Psoas muscle (tissue), 8 donors: ENCODE results near the gene VPS37C. TPM values are rescaled to one million over a fixed set of nuclear protein-coding genes. Genes with fewer than 3 reads are reported as not detected.

ENCODE experiments used
- ATAC-seq, 4 donors: fragments of 200-7000 bp; cut with Tn5 transposase; one replicate each; pipeline ENCODE4 v1.9.1; 2020; ENCODE audit warnings: moderate library complexity in 3 of 4, mild to moderate bottlenecking in 2 of 4
- DNase-seq, 2 donors: peaks; one replicate each; pipeline ENCODE4 v3.0.0-alpha.2; 2020
- H3K27ac ChIP-seq: fragments of 200-600 bp; one replicate; pipeline ENCODE4 v1.8.0; 2022
- H3K27me3 ChIP-seq, 3 donors: fragments of 200-600 bp in 1 of 3; one replicate each; pipeline versions ENCODE4 v1.6.1 to v1.8.0; 2013 to 2022; ENCODE audit warnings: low read length in 2 of 3, mild to moderate bottlenecking in 2 of 3, moderate library complexity in 1 of 3; ENCODE audit not compliant: insufficient read depth in 3 of 3
- H3K36me3 ChIP-seq, 2 donors: fragments of 200-600 bp in 1 of 2; one replicate each; pipeline versions ENCODE4 v1.6.1 to v1.8.0; 2013 to 2022; ENCODE audit warnings: low read depth in 1 of 2, mild to moderate bottlenecking in 1 of 2, moderate library complexity in 1 of 2; ENCODE audit not compliant: insufficient read depth in 1 of 2
- H3K4me1 ChIP-seq: fragments of 200-600 bp; one replicate; pipeline ENCODE4 v1.8.0; 2022
- H3K4me3 ChIP-seq: fragments of 200-600 bp; one replicate; pipeline ENCODE4 v1.8.0; 2022; ENCODE audit warnings: mild to moderate bottlenecking
- H3K9me3 ChIP-seq: fragments of 200-600 bp; one replicate; pipeline ENCODE4 v1.8.0; 2022
- CTCF ChIP-seq: fragments of 200-600 bp; IDR thresholded peaks from one replicate; pipeline ENCODE4 v1.8.0; 2022; ENCODE audit warnings: antibody characterized with exemption
- WGBS, 3 donors: extraction: QIAGEN DNeasy Blood & Tissue Kit; methylation state at CpG; one replicate each; pipeline versions ENCODE4 v1.1.6 to v1.1.7; 2013; 5-methylcytosine and 5-hydroxymethylcytosine counted together
- intact Hi-C, 2 donors: fragments of 100-400 bp; cut with DNase I; formaldehyde crosslinking; loops; one replicate each; pipeline versions ENCODE4 v1.11.0 to v1.14.2; 2022
- polyA plus RNA-seq, 3 donors: library from polyadenylated mRNA; stranded (reverse); fragments of 200-250 nt; gene quantifications; one replicate each; pipeline ENCODE4 v1.2.3, GENCODE V29; 2013
- total RNA-seq, 4 donors: library from RNA; stranded (reverse); fragmentation: NEBNext Ultra II Directional in 2 of 4; extraction: Animal tissue kit (Norgen Biotek cat#: 25700) in 2 of 4; gene quantifications; one replicate each; pipeline versions ENCODE4 v1.2.1 to v1.2.4, GENCODE V29; 2021 to 2023
- donor health status: healthy with polysubstance abuse.
- donor health status: DM: no; HTN: no; CAD: no; lungs with moderate emphysema.
- donor health status: Bipolar disorder and iron deficiency.
- donor health status: healthy.
- donor health status: DM: yes; HTN: yes; CAD: no.
- donor health status: DM: no; HTN: no; CAD: no.
- donor health status: DM: no; HTN: no; CAD: no.
- donor health status: DM: yes; HTN: yes; CAD: no.

VPS37C gene
- total and polyA plus RNA-seq, 7 donors = 16.9 to 39.8 (median 25.6) TPM

GRCh38 chr11:61124574-61125309 lies 36.5 kb downstream of the VPS37C start:
- DNase-seq (no peak), ATAC-seq (no peak)
- Histone ChIP-seq H3K4me3 (no peak overlapping the region), H3K9me3 (no peaks in the 10 kb centered on the region), H3K27me3 (no peaks in the 10 kb centered on the region), H3K36me3 (no peaks in the 10 kb centered on the region), H3K4me1 (no peaks in the 10 kb centered on the region), H3K27ac (no peak overlapping the region)
- intact Hi-C loops = no loop called here
- no peak for TF ChIP-seq CTCF
- WGBS, 3 donors = 83 to 93% (median 90%) methylated on average over 17 of the region's 17 CpGs

GRCh38 chr11:61123775-61124571 lies 37.3 kb downstream of the VPS37C start:
- no peak for ATAC-seq
- no peak for DNase-seq
- Histone ChIP-seq H3K36me3 (no peaks in the 10 kb centered on the region), H3K4me3 (no peak overlapping the region), H3K4me1 (no peaks in the 10 kb centered on the region), H3K27me3 (no peaks in the 10 kb centered on the region), H3K27ac (no peak overlapping the region), H3K9me3 (no peaks in the 10 kb centered on the region)
- WGBS, 3 donors = 73 to 76% (median 75%) methylated on average over 13 of the region's 13 CpGs
- intact Hi-C loops = no loop called here
- no peak for TF ChIP-seq CTCF

GRCh38 chr11:61122761-61123160 lies 38.5 kb downstream of the VPS37C start:
- TF ChIP-seq CTCF = no peak
- no peak for DNase-seq
- WGBS, 3 donors = 79 to 85% (median 82%) methylated on average over 11 to 13 of the region's 13 CpGs
- Histone ChIP-seq H3K36me3 (no peaks in the 10 kb centered on the region), H3K27me3 (no peaks in the 10 kb centered on the region), H3K4me3 (no peak overlapping the region), H3K27ac (no peak overlapping the region), H3K4me1 (no peaks in the 10 kb centered on the region), H3K9me3 (no peaks in the 10 kb centered on the region)
- intact Hi-C loops = no loop called here
- ATAC-seq = no peak

GRCh38 chr11:61121917-61122316 lies 39.3 kb downstream of the VPS37C start:
- TF ChIP-seq CTCF = no peak
- Histone ChIP-seq H3K4me1 (no peaks in the 10 kb centered on the region), H3K27ac (no peak overlapping the region), H3K9me3 (no peaks in the 10 kb centered on the region), H3K27me3 (no peaks in the 10 kb centered on the region), H3K4me3 (no peak overlapping the region), H3K36me3 (no peaks in the 10 kb centered on the region)
- intact Hi-C loops = no loop called here
- ATAC-seq (no peak), DNase-seq (no peak)
- WGBS, 3 donors = 83 to 96% (median 91%) methylated on average over 2 of the region's 2 CpGs
